ENCODE data around the gene HIBADH.
"Not testable (repeated sequence)": the region's sequence is repeated elsewhere in the genome, so short reads cannot be mapped to it uniquely, and the experiment has no call there.

The HIBADH gene

DNA sequence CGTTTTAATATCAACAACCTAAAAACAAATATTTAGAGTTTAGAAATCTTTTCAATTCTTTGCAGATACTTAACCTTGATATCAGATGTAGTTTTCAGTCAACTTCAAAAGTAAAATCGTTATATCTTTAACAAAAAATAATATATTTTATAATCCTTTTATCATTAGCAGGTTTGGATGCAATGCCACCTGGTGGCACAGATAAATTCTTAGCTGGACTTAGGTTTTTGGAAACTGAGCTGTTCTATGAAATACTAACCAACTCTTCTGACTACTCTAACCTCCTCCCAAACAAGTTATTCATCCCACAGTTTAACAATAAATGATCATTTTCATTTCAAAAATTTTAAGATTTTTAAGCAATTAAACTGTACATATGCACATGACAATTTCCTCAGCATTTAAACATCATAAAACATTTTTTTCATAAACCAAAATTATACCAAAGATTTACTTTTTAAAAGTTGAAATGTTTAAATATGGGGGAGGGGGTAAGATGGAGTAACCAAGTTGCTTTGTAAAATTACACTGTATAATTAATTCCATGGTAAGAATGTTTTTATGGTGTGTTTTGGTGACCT, 56.9 kb downstream of the HIBADH start:
- Mint-ChIP-seq H3K4me1 (no peaks in the 10 kb centered on the region), H3K27me3 (no peaks in the 10 kb centered on the region), H3K27ac (no peak overlapping the region), H3K36me3 (peaks cover 7% of the 10 kb centered on the region), H3K4me3 (no peak overlapping the region), H3K9me3 (no peaks in the 10 kb centered on the region)
- ATAC-seq: no peak

DNA sequence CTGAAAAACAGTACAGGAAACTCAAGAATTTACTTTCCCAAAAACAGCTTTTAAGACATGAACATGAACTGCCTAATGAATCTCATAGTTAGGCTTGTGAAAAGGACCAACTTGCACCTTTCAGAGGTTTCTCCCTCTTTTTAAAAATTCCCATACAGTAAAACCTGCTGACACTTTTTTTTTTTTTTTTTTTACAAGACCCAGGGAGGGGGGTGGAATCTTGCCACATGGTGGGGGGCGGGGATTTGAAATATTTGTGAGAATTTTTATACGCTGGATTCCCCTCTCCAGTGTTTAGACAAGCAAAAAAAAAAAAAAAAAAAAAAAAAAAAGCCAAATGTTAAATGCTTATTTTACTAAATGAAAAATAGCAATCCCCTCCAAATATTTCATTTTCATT, 57.4 kb downstream of the HIBADH start:
- no peaks in the 10 kb centered on the region for H3K9me3 Mint-ChIP-seq
- H3K27me3 Mint-ChIP-seq: no peaks in the 10 kb centered on the region
- H3K4me3 Mint-ChIP-seq: no peak overlapping the region
- ATAC-seq: no peak
- no peaks in the 10 kb centered on the region for H3K4me1 Mint-ChIP-seq
- H3K27ac Mint-ChIP-seq: no peak overlapping the region
- peaks cover 7% of the 10 kb centered on the region for H3K36me3 Mint-ChIP-seq

DNA sequence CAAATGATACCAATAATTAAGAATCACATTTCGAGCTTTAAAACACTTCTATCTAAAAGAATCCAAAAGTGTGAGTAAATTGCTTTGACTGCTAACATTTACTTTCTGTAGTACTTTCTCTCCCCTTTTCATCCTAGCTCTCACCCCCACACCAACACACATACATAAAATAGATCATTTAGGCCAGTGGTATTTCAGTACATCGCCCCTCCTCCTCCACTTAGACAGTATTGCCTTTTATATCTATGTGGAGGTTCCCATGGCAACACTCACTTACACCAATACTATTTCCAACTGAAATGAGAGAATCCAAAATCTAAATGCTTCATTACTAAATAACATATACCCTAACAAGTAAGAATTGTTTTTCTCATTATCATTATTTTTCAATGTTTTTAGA, 58.9 kb downstream of the HIBADH start:
- Mint-ChIP-seq H3K36me3 (peaks cover 14% of the 10 kb centered on the region), H3K27ac (no peak overlapping the region), H3K27me3 (no peaks in the 10 kb centered on the region), H3K9me3 (no peaks in the 10 kb centered on the region), H3K4me3 (no peak overlapping the region), H3K4me1 (no peaks in the 10 kb centered on the region)
- no peak for ATAC-seq

DNA sequence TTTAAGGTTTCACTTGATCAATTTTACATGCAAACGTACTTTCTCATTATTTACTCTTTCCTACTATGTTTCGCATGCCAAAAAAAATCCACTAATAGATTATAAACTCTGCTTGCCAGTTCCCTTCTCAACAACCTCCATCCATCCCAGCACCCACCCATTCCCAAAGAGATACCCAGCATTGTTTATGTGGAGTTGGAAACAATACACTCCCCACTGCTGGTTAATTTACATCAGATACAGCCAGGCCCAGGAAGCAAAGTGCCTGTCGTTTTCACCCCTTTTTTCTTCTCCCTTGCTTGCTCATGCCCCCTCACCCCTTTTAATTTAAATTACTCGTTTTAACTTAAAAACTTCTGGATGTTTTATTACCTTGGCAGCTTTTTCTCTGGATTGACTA, 59.9 kb downstream of the HIBADH start:
- Mint-ChIP-seq H3K27ac (no peak overlapping the region), H3K27me3 (no peaks in the 10 kb centered on the region), H3K4me1 (no peaks in the 10 kb centered on the region), H3K36me3 (peaks cover 19% of the 10 kb centered on the region), H3K9me3 (no peaks in the 10 kb centered on the region), H3K4me3 (no peak overlapping the region)
- ATAC-seq: no peak

DNA sequence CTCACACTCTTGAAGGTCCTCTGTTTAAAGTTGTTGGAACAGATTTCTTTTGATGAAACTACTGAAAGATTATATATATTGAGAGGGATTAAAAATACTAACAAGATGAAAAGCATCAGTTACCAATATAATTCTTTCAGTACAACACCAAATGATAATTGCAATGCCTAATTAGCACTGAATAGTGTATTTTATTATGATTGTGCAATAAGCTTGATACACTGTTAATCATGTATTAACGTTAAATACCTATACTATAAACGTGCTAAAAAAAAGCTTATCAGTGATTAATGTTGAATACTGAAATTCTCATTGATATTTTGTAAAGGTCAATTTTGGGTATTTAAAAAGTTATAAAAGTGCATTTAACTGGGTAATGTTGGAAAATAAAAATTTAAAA, 61.5 kb downstream of the HIBADH start:
- H3K27me3 Mint-ChIP-seq: no peaks in the 10 kb centered on the region
- no peaks in the 10 kb centered on the region for H3K9me3 Mint-ChIP-seq
- no peak overlapping the region for H3K4me3 Mint-ChIP-seq
- no peak for ATAC-seq
- peaks cover 19% of the 10 kb centered on the region for H3K36me3 Mint-ChIP-seq
- no peaks in the 10 kb centered on the region for H3K4me1 Mint-ChIP-seq
- H3K27ac Mint-ChIP-seq: no peak overlapping the region

DNA sequence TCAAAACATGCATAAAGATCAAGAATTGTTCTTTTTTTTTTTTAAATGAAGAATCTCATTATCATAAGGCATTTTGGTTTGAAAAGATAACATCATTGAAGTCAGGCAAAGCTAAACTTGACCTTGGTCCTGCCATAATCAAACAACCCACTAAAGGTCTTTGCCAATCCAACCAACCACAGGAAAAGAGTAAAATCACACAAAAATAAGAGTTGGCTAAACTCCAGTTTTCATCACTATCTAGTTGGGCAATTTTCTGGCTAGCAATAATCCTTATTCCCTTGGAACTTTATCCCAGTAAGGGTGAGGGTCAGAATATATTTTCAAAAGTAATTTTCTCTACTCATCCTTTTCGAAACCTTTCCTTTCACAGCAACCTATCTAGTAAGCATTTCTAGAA, 62.4 kb downstream of the HIBADH start:
- Mint-ChIP-seq H3K4me1 (no peaks in the 10 kb centered on the region), H3K27ac (no peak overlapping the region), H3K27me3 (no peaks in the 10 kb centered on the region), H3K9me3 (no peaks in the 10 kb centered on the region), H3K4me3 (no peak overlapping the region), H3K36me3 (peaks cover 19% of the 10 kb centered on the region)
- no peak for ATAC-seq

DNA sequence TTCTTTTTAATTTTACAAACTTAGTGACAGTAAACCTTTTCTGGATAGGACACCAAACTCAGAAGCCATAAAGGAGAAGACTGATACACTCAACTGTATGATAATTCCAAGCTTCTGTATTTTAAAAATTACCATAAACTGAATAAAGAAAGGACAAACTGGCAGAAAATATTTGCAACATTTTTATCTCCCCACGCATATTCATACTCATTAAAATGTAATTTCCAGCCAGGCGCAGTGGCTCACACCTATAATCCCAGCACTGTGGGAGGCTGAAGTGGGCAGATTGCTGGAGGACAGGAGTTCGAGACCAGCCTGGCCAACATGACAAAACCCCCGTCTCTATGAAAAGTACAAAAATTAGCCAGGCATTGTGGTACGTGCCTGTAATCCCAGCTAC, 67.7 kb downstream of the HIBADH start:
- H3K27me3 Mint-ChIP-seq: no peaks in the 10 kb centered on the region
- H3K36me3 Mint-ChIP-seq: peaks cover 32% of the 10 kb centered on the region
- H3K4me3 Mint-ChIP-seq: no peak overlapping the region
- no peaks in the 10 kb centered on the region for H3K9me3 Mint-ChIP-seq
- H3K27ac Mint-ChIP-seq: no peak overlapping the region
- ATAC-seq: no peak
- no peaks in the 10 kb centered on the region for H3K4me1 Mint-ChIP-seq

DNA sequence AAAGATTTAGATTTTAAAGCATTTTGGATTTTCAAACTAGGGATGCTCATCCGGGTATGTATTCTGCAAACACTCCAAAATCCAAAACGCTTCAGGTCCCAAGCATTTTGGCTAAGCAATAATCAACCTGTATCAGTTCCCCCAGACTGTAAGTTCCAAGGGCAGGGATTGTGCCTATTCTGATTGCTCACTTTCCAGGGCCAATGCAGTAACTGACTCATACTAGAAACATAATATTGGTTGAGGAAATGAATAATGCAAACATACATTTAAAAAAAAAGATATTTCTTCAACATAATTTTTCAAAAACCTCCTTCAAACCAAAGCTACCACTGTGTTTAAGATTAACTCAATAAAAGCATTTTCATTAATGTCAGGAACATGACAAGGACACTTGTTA, 69.5 kb downstream of the HIBADH start:
- peaks cover 25% of the 10 kb centered on the region for H3K36me3 Mint-ChIP-seq
- H3K4me1 Mint-ChIP-seq: no peaks in the 10 kb centered on the region
- no peak overlapping the region for H3K27ac Mint-ChIP-seq
- no peak overlapping the region for H3K4me3 Mint-ChIP-seq
- no peaks in the 10 kb centered on the region for H3K9me3 Mint-ChIP-seq
- ATAC-seq: no peak
- H3K27me3 Mint-ChIP-seq: no peaks in the 10 kb centered on the region

DNA sequence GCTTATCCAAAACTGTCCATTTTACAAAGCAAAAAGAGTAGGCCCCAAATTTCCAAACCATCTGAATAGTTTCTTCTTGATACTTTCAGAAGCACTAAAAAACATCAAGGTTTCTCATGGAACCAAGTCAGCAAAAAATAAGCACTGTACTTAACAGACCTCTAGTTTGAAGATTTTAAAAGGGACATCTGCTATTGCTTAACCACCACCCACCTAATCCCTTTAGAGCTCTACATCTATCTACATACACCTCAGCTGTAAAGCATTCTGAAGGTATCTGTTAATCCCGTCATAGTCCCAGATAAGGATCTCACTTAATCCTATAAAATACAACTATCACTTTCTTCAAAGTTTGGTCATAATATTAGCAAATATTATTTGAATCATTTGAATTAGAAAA, 72.3 kb downstream of the HIBADH start:
- Mint-ChIP-seq H3K36me3 (peaks cover 25% of the 10 kb centered on the region), H3K27me3 (peaks cover 14% of the 10 kb centered on the region), H3K27ac (no peak overlapping the region), H3K9me3 (no peaks in the 10 kb centered on the region), H3K4me3 (no peak overlapping the region), H3K4me1 (peaks cover 23% of the 10 kb centered on the region)
- ATAC-seq: no peak

DNA sequence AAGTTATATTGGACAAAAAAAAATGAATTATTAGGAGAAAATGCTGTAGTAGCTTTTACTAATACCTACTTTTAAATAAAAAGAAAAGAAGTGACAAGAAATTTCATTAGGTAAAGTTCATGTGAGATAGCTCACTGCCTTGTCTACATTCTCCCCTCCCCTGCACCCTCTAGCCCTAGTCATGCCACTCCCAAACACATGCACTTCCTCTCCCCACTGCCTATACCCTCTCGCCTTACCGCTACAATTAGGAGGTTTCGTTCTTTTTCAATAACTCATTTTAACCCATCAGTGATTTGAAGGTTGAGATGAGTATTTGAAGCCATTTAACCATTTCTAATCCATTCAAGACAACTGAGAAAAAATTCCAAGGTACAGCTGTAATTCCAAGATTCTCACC, 75.3 kb downstream of the HIBADH start:
- ATAC-seq: peak; percentile 70
- peaks cover 19% of the 10 kb centered on the region for H3K36me3 Mint-ChIP-seq
- H3K9me3 Mint-ChIP-seq: no peaks in the 10 kb centered on the region
- no peak overlapping the region for H3K27ac Mint-ChIP-seq
- H3K27me3 Mint-ChIP-seq: peaks cover 14% of the 10 kb centered on the region
- peaks cover 23% of the 10 kb centered on the region for H3K4me1 Mint-ChIP-seq
- no peak overlapping the region for H3K4me3 Mint-ChIP-seq

DNA sequence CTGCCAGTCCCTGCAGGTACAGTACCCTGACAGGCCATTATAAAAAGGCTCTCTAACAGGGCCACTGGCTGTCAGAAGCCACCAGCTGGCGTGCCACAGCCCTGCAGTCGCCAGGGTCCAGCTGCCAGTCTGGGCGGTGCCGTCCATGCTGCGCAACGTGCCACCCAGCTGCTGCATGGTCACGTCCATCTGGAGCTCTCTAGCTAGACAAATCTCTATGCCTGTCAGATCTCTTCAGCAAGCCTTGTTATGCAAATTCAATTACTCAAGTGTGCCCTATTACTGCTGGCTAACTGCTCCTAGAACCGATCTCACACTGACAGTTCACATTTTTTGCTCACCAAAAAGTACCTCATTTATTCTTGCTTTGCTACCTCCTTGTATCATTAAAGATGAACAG, 75.9 kb downstream of the HIBADH start:
- Mint-ChIP-seq H3K27ac (no peak overlapping the region), H3K9me3 (no peaks in the 10 kb centered on the region), H3K27me3 (peaks cover 14% of the 10 kb centered on the region), H3K36me3 (peaks cover 12% of the 10 kb centered on the region), H3K4me1 (peaks cover 23% of the 10 kb centered on the region), H3K4me3 (peak overlapping the region; percentile 23)
- ATAC-seq: peak; percentile 86

DNA sequence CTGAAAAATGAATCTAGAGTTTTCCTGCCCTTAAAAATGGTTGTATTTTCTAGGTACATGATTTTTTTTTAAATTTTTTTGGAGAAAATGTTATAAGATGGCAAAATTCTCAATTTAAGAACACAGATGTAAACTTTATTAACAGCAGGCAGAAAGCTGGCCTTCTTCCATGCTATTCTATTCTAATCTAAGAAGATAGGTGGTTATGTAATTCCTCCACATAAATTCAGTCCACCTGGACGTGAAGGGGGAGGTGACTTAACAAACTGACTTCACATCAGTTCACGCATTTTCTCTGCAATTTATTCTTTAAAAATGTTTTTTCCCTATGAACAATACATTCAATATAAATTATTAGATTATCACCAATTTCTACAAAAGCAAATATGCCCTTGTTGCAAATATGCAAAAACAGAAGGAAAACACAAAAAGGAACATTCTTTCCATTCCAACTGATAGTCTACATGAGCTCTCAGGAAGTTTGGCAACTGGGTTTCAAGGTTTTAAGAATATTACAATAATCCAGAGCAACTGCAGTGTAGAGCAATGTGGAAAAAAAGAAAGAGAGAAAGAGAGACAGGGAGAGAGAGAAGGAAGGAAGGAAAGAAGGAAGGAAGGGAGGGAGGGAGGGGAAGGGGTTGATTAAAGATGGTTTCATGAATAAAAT, 76.8 kb downstream of the HIBADH start:
- no peak overlapping the region for H3K27ac Mint-ChIP-seq
- ATAC-seq: no peak

DNA sequence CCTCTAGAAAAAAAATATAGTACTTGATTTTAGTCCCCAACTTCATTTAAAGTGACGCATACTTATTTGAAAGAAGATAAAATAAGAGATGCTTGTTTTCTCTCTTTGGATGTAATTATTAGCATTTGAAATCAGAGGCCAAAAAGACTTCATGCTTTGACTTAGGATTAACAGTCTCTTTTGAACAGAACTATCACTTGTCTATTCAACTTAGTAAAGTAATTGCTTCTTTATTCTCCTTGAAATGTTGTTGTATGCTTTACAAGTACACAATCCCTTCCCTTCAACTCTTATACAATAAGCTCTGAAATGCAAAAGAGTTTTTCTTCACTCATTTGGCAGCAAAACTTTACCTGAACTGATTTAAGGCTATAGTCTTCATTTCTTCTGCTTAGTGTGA, 80.8 kb downstream of the HIBADH start:
- Mint-ChIP-seq H3K27ac (no peak overlapping the region), H3K9me3 (no peaks in the 10 kb centered on the region), H3K4me1 (peaks cover 11% of the 10 kb centered on the region), H3K36me3 (no peaks in the 10 kb centered on the region), H3K27me3 (peaks cover 13% of the 10 kb centered on the region), H3K4me3 (no peak overlapping the region)
- no peak for ATAC-seq

More for the DNA sequence above, 76.8 kb downstream of the HIBADH start:
- H3K4me3 Mint-ChIP-seq: no peak overlapping the region
- no peaks in the 10 kb centered on the region for H3K9me3 Mint-ChIP-seq
- peaks cover 23% of the 10 kb centered on the region for H3K4me1 Mint-ChIP-seq
- H3K27me3 Mint-ChIP-seq: peaks cover 14% of the 10 kb centered on the region
- H3K36me3 Mint-ChIP-seq: peaks cover 9% of the 10 kb centered on the region

DNA sequence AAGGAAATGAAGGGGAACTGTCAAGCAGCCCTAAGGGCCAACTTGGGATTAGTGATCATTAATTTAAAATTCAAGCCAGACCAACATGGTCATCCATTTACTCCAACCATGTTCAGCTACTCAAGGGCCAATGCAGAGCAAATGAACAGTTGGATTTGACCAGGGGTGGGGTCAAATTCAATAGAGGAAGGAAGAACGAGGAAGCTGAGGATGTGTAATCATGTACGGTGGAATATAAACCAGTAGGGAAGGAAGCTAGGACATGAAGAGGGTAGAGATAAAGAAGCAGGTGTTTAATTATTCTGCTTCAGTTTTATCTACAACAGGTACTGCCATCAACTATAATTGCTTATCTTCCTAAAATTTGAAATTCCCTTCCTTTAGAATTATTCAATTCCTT, 81.6 kb downstream of the HIBADH start:
- ATAC-seq: no peak
- H3K9me3 Mint-ChIP-seq: no peaks in the 10 kb centered on the region
- peaks cover 3% of the 10 kb centered on the region for H3K4me1 Mint-ChIP-seq
- no peak overlapping the region for H3K27ac Mint-ChIP-seq
- H3K4me3 Mint-ChIP-seq: no peak overlapping the region
- H3K27me3 Mint-ChIP-seq: peaks cover 5% of the 10 kb centered on the region
- H3K36me3 Mint-ChIP-seq: no peaks in the 10 kb centered on the region

DNA sequence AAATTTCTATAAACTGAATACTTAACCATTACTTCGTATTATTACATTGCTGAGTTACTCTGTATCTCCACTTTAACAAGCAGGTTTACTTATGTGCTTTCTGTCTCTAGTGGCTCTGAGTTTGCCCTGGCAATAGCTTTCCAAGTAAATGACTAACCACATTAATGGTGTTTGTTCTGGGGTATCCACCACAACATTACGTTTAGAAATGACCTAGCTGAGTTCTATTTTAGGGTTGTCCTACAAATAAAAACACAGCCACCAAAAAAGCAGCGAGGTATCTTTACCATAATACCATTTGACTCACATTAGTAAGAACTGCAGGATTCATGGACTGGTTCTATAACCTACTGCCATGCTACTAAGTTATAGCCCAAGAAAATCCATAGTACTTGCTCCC, 83.1 kb downstream of the HIBADH start:
- Mint-ChIP-seq H3K4me3 (no peak overlapping the region), H3K27ac (no peak overlapping the region), H3K4me1 (no peaks in the 10 kb centered on the region), H3K36me3 (peaks cover 5% of the 10 kb centered on the region), H3K9me3 (no peaks in the 10 kb centered on the region), H3K27me3 (no peaks in the 10 kb centered on the region)
- no peak for ATAC-seq

DNA sequence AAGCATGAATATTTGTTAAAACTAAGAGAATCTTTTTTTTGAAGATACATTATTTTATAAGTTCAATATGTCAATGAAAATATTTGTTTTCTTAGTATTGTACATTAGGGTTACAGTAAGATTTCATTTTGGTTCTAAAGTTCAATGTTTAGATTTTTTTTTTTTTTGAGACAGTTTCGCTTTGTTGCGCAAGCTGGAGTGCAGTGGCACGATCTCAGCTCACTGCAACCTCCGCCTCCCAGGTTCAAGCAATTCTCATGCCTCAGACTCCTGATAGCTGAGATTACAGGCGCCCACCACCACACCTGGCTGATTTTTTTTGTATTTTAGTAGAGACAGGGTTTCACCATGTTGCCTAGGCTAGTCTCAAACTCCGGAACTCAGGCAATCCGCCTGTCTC, 84.5 kb downstream of the HIBADH start:
- H3K27me3 Mint-ChIP-seq, H3K36me3 Mint-ChIP-seq, ATAC-seq, H3K27ac Mint-ChIP-seq, H3K4me3 Mint-ChIP-seq, H3K9me3 Mint-ChIP-seq, H3K4me1 Mint-ChIP-seq: not testable (repeated sequence)

Data from stimulated activated memory B cell treated with anti-CD40 and anti-IgM and Interleukin-4, amounts not matched to agents 10 μg/mL and 1 μg/mL and 100 μg/mL, for 72 hours (primary cell).